GM08714 (cell line): ENCODE data around the gene JUNB.
"Not testable (repeated sequence)": the region's sequence is repeated elsewhere in the genome, so short reads cannot be mapped to it uniquely, and the experiment has no call there.

ENCODE experiments used
- H3K4me3 ChIP-seq: fragments of 200-500 bp; sonication (Bioruptor generic); 2 replicates; pipeline ENCODE4 v1.5.1; 2014; ENCODE audit warnings: mild to moderate bottlenecking, low read length, inconsistent platforms
- ZNF274 ChIP-seq: IDR thresholded peaks from 2 replicates; pipeline ENCODE4 v1.6.1; 2012; ENCODE audit warnings: mild to moderate bottlenecking, low read depth, low read length

JUNB gene

GRCh38 chr19:12800466-12800770, 9.1 kb downstream of the JUNB start:
- peak overlapping the region; percentile 69; the same call in 1 of the 2 replicates for H3K4me3 ChIP-seq
- TF ChIP-seq ZNF274, result no peak

- TF ChIP-seq ZNF274, result no peak
- H3K4me3 ChIP-seq, result peak overlapping the region; percentile 69
Measured at GRCh38 chr19:12800923-12801465, 9.7 kb downstream of the JUNB start.

- peak within 1 kb of the TSS; percentile 69 for H3K4me3 ChIP-seq
Measured at GRCh38 chr19:12801466-12802266, 10.4 kb downstream of the JUNB start, which contains the start of the genes PRDX2 and THSD8. PRDX2 (minus strand) TSS chr19:12801800; CDS start chr19:12801261, 539 bp downstream. THSD8 (plus strand) TSS chr19:12802069; CDS start chr19:12802072, 3 bp downstream.

GRCh38 chr19:12802267-12803106, 11.2 kb downstream of the JUNB start:
- H3K4me3 ChIP-seq, result peak overlapping the region; percentile 69; the same call in 1 of the 2 replicates
- no peak for TF ChIP-seq ZNF274

More at GRCh38 chr19:12801466-12802266, 10.4 kb downstream of the JUNB start, which contains the start of the genes PRDX2 and THSD8:
- TF ChIP-seq ZNF274, result no peak

GRCh38 chr19:12804051-12804450, 12.8 kb downstream of the JUNB start:
- TF ChIP-seq ZNF274, result no peak
- H3K4me3 ChIP-seq, result no peak overlapping the region

- H3K4me3 ChIP-seq, result peak within 1 kb of the TSS; percentile 73
- no peak for TF ChIP-seq ZNF274
Measured at GRCh38 chr19:12806242-12807081, 15.2 kb downstream of the JUNB start, which contains the start of gene RNASEH2A. RNASEH2A (plus strand) TSS chr19:12806584; CDS start chr19:12806674, 90 bp downstream.

- TF ChIP-seq ZNF274, result no peak
- H3K4me3 ChIP-seq, result no peak overlapping the region
Measured at GRCh38 chr19:12815088-12815487, 23.8 kb downstream of the JUNB start.

GRCh38 chr19:12817188-12817587, 25.9 kb downstream of the JUNB start:
- H3K4me3 ChIP-seq, result not testable (repeated sequence)

- H3K4me3 ChIP-seq, result not testable (repeated sequence)
Measured at GRCh38 chr19:12817810-12818209, 26.5 kb downstream of the JUNB start.

- no peak for TF ChIP-seq ZNF274
- no peak overlapping the region for H3K4me3 ChIP-seq
Measured at GRCh38 chr19:12821761-12822160, 30.5 kb downstream of the JUNB start.

- no peak overlapping the region for H3K4me3 ChIP-seq
- no peak for TF ChIP-seq ZNF274
Measured at GRCh38 chr19:12825254-12826131, 34.2 kb downstream of the JUNB start.

- TF ChIP-seq ZNF274, result no peak
- no peak overlapping the region for H3K4me3 ChIP-seq
Measured at GRCh38 chr19:12828494-12828893, 37.2 kb downstream of the JUNB start.

- TF ChIP-seq ZNF274, result no peak
- no peak overlapping the region for H3K4me3 ChIP-seq
Measured at GRCh38 chr19:12833418-12833737, 42.1 kb downstream of the JUNB start.
